ENCODE results near the gene TMEM179B.

- TF ChIP-seq EZH2 (IDR thresholded peaks at IDR 0.05) (no peak), POLR2AphosphoS5 (IDR thresholded peaks at IDR 0.05; ENCODE audit: borderline replicate concordance, low read depth, low read length) (no peak)
These were observed 5.0 kb downstream of the TMEM179B start for GRCh38 chr11:62792202-62792575.

All from SK-N-MC (cell line).